GM23338 (cell line): ENCODE measurements around the gene RTN4IP1. TPM values are rescaled to one million over a fixed set of nuclear protein-coding genes. Genes with fewer than 3 reads are reported as not detected.

Source experiments
- ATAC-seq: fragments of 200-7000 bp; cut with Tn5 transposase; 3 replicates; pipeline ENCODE4 v1.9.1; 2020
- DNase-seq: peaks from one replicate; pipeline ENCODE4 v3.0.0-alpha.2; 2015; ENCODE audit warnings: low spot score
- H2AFZ ChIP-seq: fragments of 200-600 bp; sonication (generic); 2 replicates; pipeline ENCODE4 v1.8.0; 2016; ENCODE audit warnings: antibody characterized with exemption, mild to moderate bottlenecking, moderate library complexity
- H3F3A ChIP-seq: fragments of 200-600 bp; sonication (generic); replicated peaks from 2 replicates; pipeline ENCODE4 v1.8.0; 2017; ENCODE audit warnings: antibody characterized with exemption, mixed run types, low read depth
- H3K27ac ChIP-seq: fragments of 200-600 bp; sonication (generic); 2 replicates; pipeline ENCODE4 v1.6.1; 2016; ENCODE audit warnings: low read depth
- H3K27me3 ChIP-seq: fragments of 200-600 bp; sonication (generic); 2 replicates; pipeline ENCODE4 v1.8.0; 2016; ENCODE audit warnings: mild to moderate bottlenecking, mixed run types, moderate library complexity; ENCODE audit not compliant: insufficient read depth
- H3K36me3 ChIP-seq: fragments of 200-600 bp; sonication (generic); 2 replicates; pipeline ENCODE4 v1.8.0; 2016; ENCODE audit warnings: mild to moderate bottlenecking; ENCODE audit not compliant: insufficient read depth
- H3K4me1 ChIP-seq: fragments of 200-600 bp; sonication (generic); 2 replicates; pipeline ENCODE4 v1.8.0; 2016; ENCODE audit warnings: mild to moderate bottlenecking, moderate library complexity; ENCODE audit not compliant: insufficient read depth
- H3K4me2 ChIP-seq: fragments of 200-600 bp; sonication (generic); 2 replicates; pipeline ENCODE4 v1.7.1; 2017; ENCODE audit warnings: mixed run types
- H3K4me3 ChIP-seq: fragments of 200-600 bp; sonication (generic); 2 replicates; pipeline ENCODE4 v1.6.1; 2016; ENCODE audit warnings: mixed run types
- H3K79me2 ChIP-seq: fragments of 200-600 bp; sonication (generic); replicated peaks from 2 replicates; pipeline ENCODE4 v1.8.0; 2017; ENCODE audit warnings: mild to moderate bottlenecking; ENCODE audit not compliant: insufficient read depth
- H3K9me2 ChIP-seq: fragments of 200-600 bp; sonication (generic); 2 replicates; pipeline ENCODE4 v1.8.0; 2017; ENCODE audit not compliant: insufficient read depth
- H4K20me1 ChIP-seq: fragments of 200-600 bp; sonication (generic); replicated peaks from 2 replicates; pipeline ENCODE4 v1.8.0; 2017; ENCODE audit warnings: mild to moderate bottlenecking; ENCODE audit not compliant: insufficient read depth
- H3K27ac Mint-ChIP-seq: 2 replicates; pipeline ENCODE4 v1.8.0; 2020; ENCODE audit warnings: inconsistent platforms, mild to moderate bottlenecking, moderate library complexity, mixed read lengths
- H3K27me3 Mint-ChIP-seq: 3 replicates; pipeline ENCODE4 v1.8.0; 2022; ENCODE audit warnings: low read depth, mild to moderate bottlenecking, moderate library complexity, mixed read lengths, inconsistent platforms; ENCODE audit not compliant: insufficient read depth, poor library complexity
- H3K36me3 Mint-ChIP-seq: 3 replicates; pipeline ENCODE4 v1.8.0; 2021; ENCODE audit warnings: low read depth, mild to moderate bottlenecking, inconsistent platforms, moderate library complexity, mixed read lengths
- H3K4me1 Mint-ChIP-seq: 3 replicates; pipeline ENCODE4 v1.8.0; 2020; ENCODE audit warnings: mild to moderate bottlenecking, inconsistent platforms, mixed read lengths
- H3K4me3 Mint-ChIP-seq: 3 replicates; pipeline ENCODE4 v1.8.0; 2021; ENCODE audit warnings: moderate library complexity, mild to moderate bottlenecking, inconsistent platforms, mixed read lengths
- H3K9me3 Mint-ChIP-seq: 3 replicates; pipeline ENCODE4 v1.8.0; 2020; ENCODE audit warnings: moderate library complexity, mild to moderate bottlenecking, inconsistent platforms, mixed read lengths
- ETS1 ChIP-seq: IDR thresholded peaks from 2 replicates; pipeline ENCODE4 v1.6.1; 2016; ENCODE audit warnings: antibody characterized with exemption
- JUNB ChIP-seq: IDR thresholded peaks from one replicate; pipeline ENCODE4 v1.6.1; 2016; ENCODE audit warnings: antibody characterized with exemption; ENCODE audit not compliant: unreplicated experiment
- NANOG ChIP-seq: IDR thresholded peaks from 2 replicates; pipeline ENCODE4 v1.6.1; 2016; ENCODE audit warnings: antibody characterized with exemption, borderline replicate concordance
- POLR2AphosphoS5 ChIP-seq: IDR thresholded peaks from 2 replicates; pipeline ENCODE4 v1.6.1; 2016; ENCODE audit warnings: antibody characterized with exemption, low read depth
- ZNF331 ChIP-seq: fragments of 250-450 bp; sonication (Bioruptor Pico); IDR thresholded peaks from 2 replicates; pipeline ENCODE4 v1.5.0; 2020; ENCODE audit warnings: low read depth, mild to moderate bottlenecking, moderate library complexity
- ZNF462 ChIP-seq: fragments of 250-450 bp; sonication (Bioruptor Pico); IDR thresholded peaks from 2 replicates; pipeline ENCODE4 v1.5.0; 2020; ENCODE audit warnings: mild to moderate bottlenecking, moderate library complexity
- polyA plus RNA-seq: library from polyadenylated mRNA; unstranded; fragments of >200 nt; fragmentation: Nextera tagmentation; extraction: Ambion mirVana; gene quantifications from 2 replicates; pipeline ENCODE4 v1.2.1, GENCODE V29; 2016
- total RNA-seq: library from RNA; depleted of rRNA; stranded (reverse); fragments of >200 nt; shearing (Covaris generic); gene quantifications from 2 replicates; pipeline ENCODE4 v1.2.3, GENCODE V29; 2014

Gene RTN4IP1
- total and polyA plus RNA-seq, 2 experiments from 2014 or later: 14.5 to 17.5 TPM

GRCh38 chr6:106614592-106615257, 14.6 kb downstream of the RTN4IP1 start:
- Mint-ChIP-seq H3K9me3 (no peaks in the 10 kb centered on the region), H3K36me3 (peaks cover 30% of the 10 kb centered on the region), H3K27me3 (peaks cover 12% of the 10 kb centered on the region), H3K4me3 (peak overlapping the region; percentile 47), H3K4me1 (peaks cover 69% of the 10 kb centered on the region), H3K27ac (peak overlapping the region; percentile 92)
- peak overlapping the region; percentile 37 for H3K4me3 ChIP-seq
- H3K4me2 ChIP-seq: peak overlapping the region; percentile 68
- H4K20me1 ChIP-seq: no peaks in the 10 kb centered on the region
- no peaks in the 10 kb centered on the region for H3K9me2 ChIP-seq
- peak; percentile 78 for DNase-seq
- H3K36me3 ChIP-seq: no peaks in the 10 kb centered on the region
- peaks cover 56% of the 10 kb centered on the region for H3K4me1 ChIP-seq
- TF ChIP-seq ZNF462 (CRISPR knock-in tag): peak; percentile 96
- no peak for TF ChIP-seq ZNF331 (CRISPR knock-in tag)
- peak; percentile 14; the same call in 1 of the 2 replicates for TF ChIP-seq ETS1
- TF ChIP-seq POLR2AphosphoS5: peak; percentile 33; the same call in 1 of the 2 replicates
- no peak for TF ChIP-seq JUNB
- peak; percentile 47; the same call in 1 of the 2 replicates for TF ChIP-seq NANOG
- no peak overlapping the region for H2AFZ ChIP-seq
- H3K27ac ChIP-seq: peak overlapping the region; percentile 99
- no peaks in the 10 kb centered on the region for H3K79me2 ChIP-seq
- no peaks in the 10 kb centered on the region for H3K27me3 ChIP-seq
- peak; percentile 92 for ATAC-seq
- peaks cover 12% of the 10 kb centered on the region; the same call in 1 of the 2 replicates for H3F3A ChIP-seq
